HepG2 (cell line): ENCODE data around the gene CLDN16. TPM values are rescaled to one million over a fixed set of nuclear protein-coding genes. Genes with fewer than 3 reads are reported as not detected.

Experiments used
- ATAC-seq: fragments of 200-7000 bp; cut with Tn5 transposase; 3 replicates; pipeline ENCODE4 v1.9.1; 2020; ENCODE audit warnings: mild to moderate bottlenecking, moderate library complexity
- BruUV-seq: library from RNA; stranded (reverse); fragments of 400-500 nt; replicated peaks from 2 replicates; lab custom pipeline; 2021; lab: Mats Ljungman, UMichigan
- CTCF ChIA-PET: fragments of 300-600 bp; formaldehyde crosslinking; extraction: SDS; loops from one replicate; lab custom pipeline; 2021; ENCODE audit warnings: low total read pairs, inconsistent platforms, low intra/inter-chr PET ratio; lab: Yijun Ruan, JAX
- POLR2A ChIA-PET: fragments of 350-600 bp; sonication (Branson Sonifier 250); formaldehyde crosslinking; loops from one replicate; lab custom pipeline; 2020; ENCODE audit warnings: antibody characterized with exemption, inconsistent platforms; lab: Yijun Ruan, JAX
- DNase-seq: peaks from one replicate; pipeline ENCODE4 v3.0.0-alpha.2; 2015; ENCODE audit warnings: low spot score
- FAIRE-seq: peaks from 3 replicates; lab custom pipeline; 2011; peaks lifted over from hg19 to GRCh38; lab: Jason Lieb, UNC
- H2AFZ ChIP-seq: one replicate; pipeline ENCODE4 v1.6.1; 2011; ENCODE audit warnings: low read length, inconsistent platforms
- H3K27ac ChIP-seq: fragments of 300-600 bp; 3 replicates; pipeline ENCODE4 v1.8.0; 2011; ENCODE audit warnings: mixed run types, mild to moderate bottlenecking, mixed read lengths, low read length, inconsistent platforms; ENCODE audit not compliant: insufficient read depth; ENCODE audit errors: extremely low read length
- H3K27me3 ChIP-seq, 2 experiments: fragments of 200-600 bp in 1 of 2; 2 replicates in 1 of 2; 3 replicates in 1 of 2; pipeline versions ENCODE4 v1.6.0 to v1.8.0; 2011; ENCODE audit warnings: low read length in 2 of 2, mild to moderate bottlenecking in 2 of 2, moderate library complexity in 2 of 2, inconsistent platforms in 1 of 2; ENCODE audit not compliant: insufficient read depth in 2 of 2, control insufficient read depth in 1 of 2
- H3K36me3 ChIP-seq, 2 experiments: fragments of 200-600 bp in 1 of 2; replicated peaks in 1 of 2; 2 replicates in 1 of 2; 3 replicates in 1 of 2; pipeline versions ENCODE4 v1.5.1 to v1.8.0; 2011; ENCODE audit warnings: low read length in 2 of 2, inconsistent platforms in 1 of 2; ENCODE audit not compliant: insufficient read depth in 2 of 2, control insufficient read depth in 1 of 2
- H3K4me1 ChIP-seq: 2 replicates; pipeline ENCODE4 v1.5.1; 2012; ENCODE audit warnings: low read length, inconsistent platforms; ENCODE audit not compliant: insufficient read depth
- H3K4me2 ChIP-seq: 2 replicates; pipeline ENCODE4 v1.6.0; 2011; ENCODE audit warnings: low read depth, low read length, inconsistent platforms
- H3K4me3 ChIP-seq, 3 experiments: fragments of 200-600 bp in 1 of 3; sonication (generic), shearing (Covaris generic) in 1 of 3; replicated peaks in 1 of 3; 2 replicates each; pipeline ENCODE4 v1.5.1; 2011 to 2016; ENCODE audit warnings: low read length in 3 of 3, inconsistent platforms in 2 of 3, low read depth in 2 of 3, mild to moderate bottlenecking in 2 of 3, control low read depth in 1 of 3, mixed read lengths in 1 of 3; ENCODE audit not compliant: insufficient read depth in 1 of 3
- H3K79me2 ChIP-seq: one replicate; pipeline ENCODE4 v1.6.1; 2011; ENCODE audit warnings: low read length, inconsistent platforms; ENCODE audit not compliant: insufficient read depth
- H3K9ac ChIP-seq: 2 replicates; pipeline ENCODE4 v1.6.0; 2011; ENCODE audit warnings: mild to moderate bottlenecking, low read depth, low read length, inconsistent platforms; ENCODE audit not compliant: insufficient read depth
- H3K9me3 ChIP-seq: 2 replicates; pipeline ENCODE4 v1.5.1; 2012; ENCODE audit warnings: mild to moderate bottlenecking, low read length
- H4K20me1 ChIP-seq: 2 replicates; pipeline ENCODE4 v1.6.0; 2011; ENCODE audit warnings: inconsistent platforms, mild to moderate bottlenecking, low read length, moderate library complexity; ENCODE audit not compliant: insufficient read depth
- BRD4 ChIP-seq: sonication (generic); formaldehyde crosslinking; IDR thresholded peaks from 2 replicates; pipeline ENCODE4 v1.4.0; 2020; ENCODE audit warnings: missing genetic modification reagents
- CREB1 ChIP-seq, 2 experiments: fragments of 450-650 bp in 1 of 2; IDR thresholded peaks; 2 replicates each; pipeline ENCODE4 v1.6.1; 2016 to 2017; ENCODE audit warnings: control low read depth in 1 of 2, mild to moderate bottlenecking in 1 of 2, missing compliant biosample characterization in 1 of 2, missing genetic modification characterization in 1 of 2
- EZH2 ChIP-seq: conservative IDR thresholded peaks from 2 replicates; pipeline ENCODE4 v1.6.1; 2012; ENCODE audit warnings: mild to moderate bottlenecking, low read depth, low read length, moderate library complexity
- HMGXB3 ChIP-seq: sonication (generic); formaldehyde crosslinking; IDR thresholded peaks from 2 replicates; pipeline ENCODE4 v1.4.0; 2020; ENCODE audit warnings: missing genetic modification reagents, borderline replicate concordance
- JUN ChIP-seq: sonication (generic); formaldehyde crosslinking; IDR thresholded peaks from 2 replicates; pipeline ENCODE4 v1.4.0; 2020; ENCODE audit warnings: mild to moderate bottlenecking, missing genetic modification reagents
- MBNL3 ChIP-seq: fragments of 250-450 bp; sonication (Bioruptor Pico); conservative IDR thresholded peaks from 2 replicates; pipeline ENCODE4 v1.8.0; 2022; ENCODE audit warnings: mild to moderate bottlenecking, inconsistent platforms
- PRMT3 ChIP-seq: sonication (generic); formaldehyde crosslinking; IDR thresholded peaks from 2 replicates; pipeline ENCODE4 v1.8.1; 2022; ENCODE audit warnings: low read depth, mild to moderate bottlenecking, moderate library complexity, missing genetic modification reagents, borderline replicate concordance
- SPEN ChIP-seq: sonication (generic); formaldehyde crosslinking; IDR thresholded peaks from 2 replicates; pipeline ENCODE4 v1.5.1; 2020; ENCODE audit warnings: low read depth, mild to moderate bottlenecking, missing genetic modification reagents
- SRSF1 ChIP-seq: fragments of 200-400 bp; formaldehyde crosslinking; optimal IDR thresholded peaks from 2 replicates; pipeline ENCODE3; 2017; ENCODE audit warnings: mild to moderate bottlenecking, low read depth, low read length, moderate library complexity
- TGIF2 ChIP-seq: IDR thresholded peaks from 2 replicates; pipeline ENCODE4 v1.6.1; 2016; ENCODE audit warnings: control low read depth, missing compliant biosample characterization
- ZFP37 ChIP-seq: sonication (generic); formaldehyde crosslinking; IDR thresholded peaks from 2 replicates; pipeline ENCODE4 v1.4.0; 2020; ENCODE audit warnings: missing genetic modification reagents, borderline replicate concordance
- ZMAT3 ChIP-seq: sonication (generic); formaldehyde crosslinking; conservative IDR thresholded peaks from 2 replicates; pipeline ENCODE4 v1.7.0; 2021; ENCODE audit warnings: missing genetic modification reagents
- ZNF251 ChIP-seq: sonication (generic); formaldehyde crosslinking; IDR thresholded peaks from 2 replicates; pipeline ENCODE4 v1.9.0; 2021; ENCODE audit warnings: mild to moderate bottlenecking, missing genetic modification reagents
- ZNF510 ChIP-seq: sonication (generic); formaldehyde crosslinking; IDR thresholded peaks from 2 replicates; pipeline ENCODE4 v1.4.0; 2020; ENCODE audit warnings: low read depth, mild to moderate bottlenecking, missing genetic modification reagents
- ZNF589 ChIP-seq: sonication (generic); formaldehyde crosslinking; conservative IDR thresholded peaks from 2 replicates; pipeline ENCODE4 v1.8.0; 2022; ENCODE audit warnings: mild to moderate bottlenecking, moderate library complexity, missing genetic modification reagents
- ZNF619 ChIP-seq: sonication (generic); formaldehyde crosslinking; IDR thresholded peaks from 2 replicates; pipeline ENCODE4 v1.4.0; 2020; ENCODE audit warnings: mild to moderate bottlenecking, missing genetic modification reagents
- ZNF713 ChIP-seq: sonication (generic); formaldehyde crosslinking; IDR thresholded peaks from 2 replicates; pipeline ENCODE4 v1.4.0; 2020; ENCODE audit warnings: mild to moderate bottlenecking, missing genetic modification reagents
- ZNF766 ChIP-seq: sonication (generic); formaldehyde crosslinking; IDR thresholded peaks from 2 replicates; pipeline ENCODE4 v1.5.0; 2020; ENCODE audit warnings: missing genetic modification reagents, borderline replicate concordance
- WGBS: methylation state at CpG from one replicate; pipeline ENCODE4 v1.1.6; 2017; ENCODE audit warnings: low lambda C conversion rate; 5-methylcytosine and 5-hydroxymethylcytosine counted together
- in situ Hi-C: cut with HindIII; loops from 2 replicates; pipeline ENCODE4 v1.10.0; 2017; ENCODE audit warnings: low pct_unique_long_range_greater_than_20kb; ENCODE audit not compliant: extremely low pct_ligation_motif_present
- intact Hi-C: fragments of 100-400 bp; cut with micrococcal nuclease; formaldehyde crosslinking; loops from one replicate; pipeline ENCODE4 v1.10.0; 2022; ENCODE audit not compliant: unreplicated experiment
- polyA plus RNA-seq, 8 experiments: library from polyadenylated mRNA; depleted of rRNA in 3 of 8; stranded (reverse) in 7 of 8; unstranded in 1 of 8; fragments of >200 nt; fragmentation: Illumina TruSeq in 4 of 8; extraction: Trizol in 4 of 8; gene quantifications; 2 replicates each; pipeline versions ENCODE4 v1.2.1 to v1.2.3, GENCODE V29; 2011 to 2016; ENCODE audit warnings: low read depth in 4 of 8, missing spikeins in 1 of 8, mixed read lengths in 1 of 8; ENCODE audit not compliant: insufficient read depth in 1 of 8
- total RNA-seq, 5 experiments: library from RNA; depleted of rRNA; stranded (reverse); fragments of >200 nt; fragmentation: Illumina TruSeq; extraction: Trizol; gene quantifications; 2 replicates each; pipeline ENCODE4 v1.2.3, GENCODE V29; 2016; ENCODE audit warnings: low read depth in 1 of 5
- TF ChIP-seq, protein P1 (sequence below): sonication (generic); formaldehyde crosslinking; IDR thresholded peaks from 2 replicates; pipeline ENCODE4 v1.4.0; 2020; ENCODE audit warnings: missing genetic modification reagents

Gene CLDN16
- total and polyA plus RNA-seq, 2 of the 13 experiments (the other 11 are each of a cell fraction or from before 2014, with no cell fraction given): 0.13 to 0.24 TPM

GRCh38 chr3:190401963-190402362 lies 14.0 kb downstream of the CLDN16 start (continued):
- no peak for TF ChIP-seq HMGXB3 (CRISPR knock-in tag)
- no peak for TF ChIP-seq ZMAT3 (CRISPR knock-in tag)
- TF ChIP-seq TGIF2 (CRISPR knock-in tag): no peak
- TF ChIP-seq ZNF619 (CRISPR knock-in tag): no peak
- TF ChIP-seq MBNL3 (CRISPR knock-in tag): no peak
- no peak for TF ChIP-seq SRSF1
- no peak for TF ChIP-seq EZH2
- no peak for TF ChIP-seq ZNF589
- TF ChIP-seq ZNF251 (CRISPR knock-in tag): no peak
- TF ChIP-seq, all 625 proteins: peak for 0

DNA sequence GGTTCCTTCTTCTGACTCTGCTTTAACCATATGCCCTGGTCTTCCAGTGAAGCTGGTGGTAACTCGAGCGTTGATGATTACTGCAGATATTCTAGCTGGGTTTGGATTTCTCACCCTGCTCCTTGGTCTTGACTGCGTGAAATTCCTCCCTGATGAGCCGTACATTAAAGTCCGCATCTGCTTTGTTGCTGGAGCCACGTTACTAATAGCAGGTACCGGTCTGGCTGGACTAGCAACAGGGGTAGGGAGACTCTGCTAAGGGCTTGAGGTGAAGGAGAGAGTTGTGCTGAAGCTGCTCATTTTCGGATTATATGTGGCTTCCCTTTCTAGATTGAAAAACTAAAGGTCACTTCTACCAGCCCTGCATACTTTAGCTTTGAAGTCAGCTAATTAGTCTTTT lies 16.8 kb downstream of the CLDN16 start:
- intact Hi-C loops (no loop called here), in situ Hi-C loops (loop anchor here (25.0 kb wide), 1 partner anchor 442 kb away; no protein-coding TSS in a partner anchor)
- ATAC-seq: no peak
- ChIA-PET CTCF (no interaction called here), POLR2A (no interaction called here)
- no peak overlapping the region for H3K4me2 ChIP-seq
- H3K9me3 ChIP-seq: no peaks in the 10 kb centered on the region
- BruUV-seq: no TSS peak
- H3K36me3 ChIP-seq: no peaks in the 10 kb centered on the region
- 44% methylated on average over 8 of the region's 8 CpGs for WGBS
- H3K4me1 ChIP-seq: no peaks in the 10 kb centered on the region
- H3K9ac ChIP-seq: no peak overlapping the region
- no peak for TF ChIP-seq ZNF713 (CRISPR knock-in tag)
- no peak for TF ChIP-seq ZNF766 (CRISPR knock-in tag)
- TF ChIP-seq BRD4 (CRISPR knock-in tag): no peak
- TF ChIP-seq PRMT3 (CRISPR knock-in tag): no peak
- TF ChIP-seq ZFP37 (CRISPR knock-in tag): no peak
- TF ChIP-seq CREB1 (IDR thresholded peaks at IDR 0.05): no peak
- TF ChIP-seq CREB1 (CRISPR knock-in tag; IDR thresholded peaks at IDR 0.05): no peak
- TF ChIP-seq SPEN (CRISPR knock-in tag): no peak
- TF ChIP-seq JUN (CRISPR knock-in tag): no peak
- no peak for TF ChIP-seq ZNF510 (CRISPR knock-in tag)
- TF ChIP-seq, protein P1, sequence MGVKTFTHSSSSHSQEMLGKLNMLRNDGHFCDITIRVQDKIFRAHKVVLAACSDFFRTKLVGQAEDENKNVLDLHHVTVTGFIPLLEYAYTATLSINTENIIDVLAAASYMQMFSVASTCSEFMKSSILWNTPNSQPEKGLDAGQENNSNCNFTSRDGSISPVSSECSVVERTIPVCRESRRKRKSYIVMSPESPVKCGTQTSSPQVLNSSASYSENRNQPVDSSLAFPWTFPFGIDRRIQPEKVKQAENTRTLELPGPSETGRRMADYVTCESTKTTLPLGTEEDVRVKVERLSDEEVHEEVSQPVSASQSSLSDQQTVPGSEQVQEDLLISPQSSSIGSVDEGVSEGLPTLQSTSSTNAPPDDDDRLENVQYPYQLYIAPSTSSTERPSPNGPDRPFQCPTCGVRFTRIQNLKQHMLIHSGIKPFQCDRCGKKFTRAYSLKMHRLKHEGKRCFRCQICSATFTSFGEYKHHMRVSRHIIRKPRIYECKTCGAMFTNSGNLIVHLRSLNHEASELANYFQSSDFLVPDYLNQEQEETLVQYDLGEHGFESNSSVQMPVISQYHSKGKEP (CRISPR knock-in tag): no peak
- H3K27ac ChIP-seq: no peak overlapping the region
- no peaks in the 10 kb centered on the region for H4K20me1 ChIP-seq
- no peak for FAIRE-seq
- H3K4me3 ChIP-seq: no peak overlapping the region
- no peaks in the 10 kb centered on the region for H3K27me3 ChIP-seq
- H3K79me2 ChIP-seq: no peaks in the 10 kb centered on the region
- H2AFZ ChIP-seq: no peak overlapping the region
- DNase-seq: no peak
